ENCODE data around the gene PTPRH.

PTPRH gene

GRCh38 chr19:55253842-55254624, 44.7 kb upstream of the PTPRH start:
- no peak overlapping the region for H3K27ac ChIP-seq
- no peak for TF ChIP-seq ZFX (IDR thresholded peaks at IDR 0.05)
- TF ChIP-seq CTCF (conservative IDR thresholded peaks at IDR 0.05), result no peak

DNA sequence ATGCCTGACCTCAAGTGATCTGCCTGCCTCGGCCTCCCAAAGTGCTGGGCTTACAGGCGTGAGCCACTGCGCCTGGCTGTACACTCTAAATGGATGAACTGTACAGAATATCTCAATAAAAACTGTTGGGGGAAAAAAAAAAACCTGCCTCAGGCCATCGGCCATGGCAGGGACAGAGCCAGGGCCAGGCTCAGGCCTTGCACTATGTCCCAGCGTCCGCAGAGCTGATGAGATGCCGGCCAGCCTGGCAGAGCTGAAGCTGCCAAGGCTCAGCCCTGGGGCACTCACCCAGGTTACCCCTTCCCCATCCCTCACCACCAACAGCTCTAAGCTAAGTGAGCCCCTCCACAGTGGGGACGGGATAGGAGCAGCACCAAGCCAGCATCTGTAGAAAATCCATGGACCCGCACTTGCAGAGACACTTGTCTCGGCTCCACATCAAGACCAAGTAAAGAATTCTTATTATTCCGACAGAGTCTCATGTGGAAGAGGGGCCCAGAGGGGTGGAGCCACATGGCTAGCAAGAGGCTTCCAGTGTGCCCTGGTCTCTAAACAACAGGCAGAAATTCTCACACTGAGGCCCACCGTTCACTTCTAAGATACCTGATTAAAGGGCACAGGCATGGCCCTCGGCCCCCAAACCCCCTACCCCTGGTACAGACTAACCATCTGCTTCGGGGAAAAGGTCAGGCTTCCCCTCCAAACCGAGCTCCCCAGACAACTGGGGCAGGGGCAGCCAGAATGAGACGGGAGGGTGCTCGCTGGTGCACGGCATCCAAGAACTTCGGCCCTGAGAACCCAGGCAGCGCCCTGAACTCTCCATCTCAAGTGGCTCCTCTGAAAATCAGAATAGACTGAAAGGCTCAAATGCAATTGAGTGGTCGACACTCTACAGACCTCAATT, 43.7 kb upstream of the PTPRH start:
- no peak for TF ChIP-seq CTCF (conservative IDR thresholded peaks at IDR 0.05)
- no peak for TF ChIP-seq ZFX (IDR thresholded peaks at IDR 0.05)
- no peak overlapping the region for H3K27ac ChIP-seq

DNA sequence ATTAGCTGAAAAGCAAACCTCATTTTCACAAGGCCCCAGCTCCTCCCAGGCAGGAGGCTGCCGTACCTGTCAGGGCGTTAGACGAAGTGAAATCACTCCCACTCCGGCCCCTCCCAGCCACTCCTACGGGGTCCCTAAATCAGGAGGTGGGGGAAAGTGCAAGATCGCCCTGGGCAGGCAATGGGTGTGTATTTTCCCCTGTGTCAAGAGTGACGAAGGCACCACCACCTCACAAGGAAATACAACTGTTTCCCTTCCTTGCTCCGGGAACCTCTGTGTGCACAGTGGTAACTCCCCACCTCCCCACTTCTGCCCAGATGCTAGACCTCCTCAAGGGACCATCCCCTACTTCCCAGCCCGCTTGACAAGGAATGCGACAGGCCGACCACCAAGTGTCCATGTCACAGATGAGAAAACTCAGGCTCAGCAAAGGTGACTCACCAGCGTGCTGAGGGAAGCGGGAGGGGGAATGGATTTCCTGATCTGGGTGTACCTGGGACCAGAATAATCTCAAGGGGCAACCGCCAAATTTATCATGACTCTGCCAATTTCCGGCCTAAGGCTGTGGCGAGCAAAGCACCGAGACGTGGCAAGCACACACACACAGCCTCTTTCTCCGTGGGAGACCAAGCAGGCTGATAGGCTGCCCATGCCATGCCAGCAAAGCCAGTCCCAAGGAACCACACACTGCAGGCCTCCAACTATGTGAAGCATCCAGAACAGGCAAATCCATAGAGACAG, 42.2 kb upstream of the PTPRH start:
- no peak overlapping the region for H3K27ac ChIP-seq
- TF ChIP-seq ZFX (IDR thresholded peaks at IDR 0.05) (no peak), CTCF (conservative IDR thresholded peaks at IDR 0.05) (no peak)

DNA sequence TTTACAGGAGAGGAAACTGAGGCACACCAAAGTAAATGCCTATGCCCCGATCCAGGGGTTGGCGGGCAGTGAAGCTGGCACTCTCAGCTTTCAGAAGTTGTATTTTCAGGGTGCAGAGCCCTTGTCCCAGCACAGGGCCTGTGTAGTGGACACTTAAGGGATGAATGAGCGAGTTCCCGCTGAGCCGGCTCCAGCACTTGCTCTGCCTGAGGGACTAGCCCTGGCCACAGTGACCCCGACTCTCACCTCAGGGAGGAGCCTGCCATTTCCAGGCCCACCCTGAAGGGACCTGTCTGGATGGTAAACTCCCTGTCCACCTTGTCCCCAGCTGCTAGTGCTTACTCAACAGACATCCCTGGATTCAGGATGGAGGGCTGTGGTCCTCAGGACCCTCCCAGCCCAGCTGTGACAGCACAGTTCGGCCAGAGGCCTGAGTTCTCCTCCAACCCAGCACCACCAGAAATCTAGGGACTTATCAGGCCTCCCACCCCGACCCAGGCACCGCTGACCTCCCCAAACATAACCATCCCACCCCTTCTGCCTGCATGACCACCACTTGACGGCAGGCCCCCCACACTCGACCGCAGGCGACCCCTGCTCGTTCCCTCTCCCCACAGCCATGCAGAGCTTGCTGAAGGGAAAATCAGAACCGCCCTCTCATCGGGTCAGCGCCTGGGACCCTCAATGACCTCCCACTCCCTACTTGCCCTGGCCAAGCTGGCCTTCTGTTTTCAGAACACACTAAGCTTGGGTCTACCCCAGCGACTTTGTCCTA, 41.1 kb upstream of the PTPRH start:
- no peak overlapping the region for H3K27ac ChIP-seq
- TF ChIP-seq CTCF (conservative IDR thresholded peaks at IDR 0.05), result no peak
- TF ChIP-seq ZFX (IDR thresholded peaks at IDR 0.05), result no peak

DNA sequence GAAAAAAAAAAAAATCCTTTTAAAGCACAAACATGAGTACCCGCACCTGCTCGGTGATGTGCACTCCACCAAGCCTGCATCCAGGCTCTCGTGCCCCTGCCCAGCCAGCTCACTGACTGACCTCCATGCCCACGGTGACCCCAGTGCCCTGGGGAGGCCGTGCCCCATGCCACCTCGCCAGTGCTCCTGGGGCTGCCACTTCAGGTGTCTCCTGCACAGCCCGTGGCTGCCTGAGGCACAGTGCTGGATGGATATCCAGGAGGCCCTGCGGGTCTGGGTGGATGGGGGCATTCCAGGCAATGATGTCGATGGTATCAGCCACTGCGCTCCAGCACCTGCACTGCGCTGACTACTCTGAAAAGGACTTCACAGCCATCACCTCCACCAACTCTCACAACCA, 40.5 kb upstream of the PTPRH start:
- no peak overlapping the region for H3K27ac ChIP-seq
- TF ChIP-seq CTCF (conservative IDR thresholded peaks at IDR 0.05) (no peak), ZFX (IDR thresholded peaks at IDR 0.05) (no peak)

DNA sequence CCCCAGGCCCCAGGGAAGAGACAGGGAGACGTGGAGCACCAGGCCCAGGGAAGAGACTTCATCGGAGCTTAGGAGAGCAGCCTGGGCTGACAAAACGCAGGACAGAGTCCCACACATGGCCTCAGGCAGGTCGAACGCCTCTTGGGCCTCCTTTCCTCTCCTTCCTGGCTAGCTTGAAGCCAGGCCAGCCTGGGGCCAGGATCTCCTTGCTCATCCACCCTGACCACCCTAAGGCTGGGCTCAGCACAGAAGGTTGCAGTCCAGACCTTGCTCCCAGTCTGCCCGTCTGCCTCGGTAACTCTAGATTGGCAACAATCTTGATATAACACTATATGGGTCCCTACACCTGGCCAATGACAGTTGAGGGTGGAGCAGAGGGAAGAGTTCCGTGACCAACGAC, 39.4 kb upstream of the PTPRH start:
- no peak for TF ChIP-seq CTCF (conservative IDR thresholded peaks at IDR 0.05)
- TF ChIP-seq ZFX (IDR thresholded peaks at IDR 0.05), result no peak
- no peak overlapping the region for H3K27ac ChIP-seq

Measured in C4-2B (cell line).